Subcutaneous abdominal adipose tissue (tissue), 5 donors: ENCODE measurements around the gene NAA38.

Source experiments
- H3K27ac ChIP-seq: one replicate; pipeline ENCODE4 v1.7.0; 2013; ENCODE audit warnings: low read depth, mild to moderate bottlenecking, inconsistent platforms, low read length, moderate library complexity
- H3K27me3 ChIP-seq, 5 donors: one replicate each; pipeline ENCODE4 v1.7.0; 2013; ENCODE audit warnings: low read length in 5 of 5, inconsistent platforms in 1 of 5; ENCODE audit not compliant: control insufficient read depth in 5 of 5, insufficient read depth in 4 of 5
- H3K36me3 ChIP-seq, 5 donors: one replicate each; pipeline ENCODE4 v1.7.0; 2013; ENCODE audit warnings: low read length in 5 of 5; ENCODE audit not compliant: control insufficient read depth in 5 of 5, insufficient read depth in 5 of 5
- H3K4me1 ChIP-seq, 5 donors: one replicate each; pipeline ENCODE4 v1.7.0; 2013; ENCODE audit warnings: low read length in 5 of 5, mild to moderate bottlenecking in 3 of 5, moderate library complexity in 1 of 5; ENCODE audit not compliant: control insufficient read depth in 5 of 5, insufficient read depth in 5 of 5
- H3K4me3 ChIP-seq, 5 donors: one replicate each; pipeline ENCODE4 v1.7.0; 2013; ENCODE audit warnings: low read length in 5 of 5, low read depth in 1 of 5
- H3K9ac ChIP-seq, 5 donors: one replicate each; pipeline ENCODE4 v1.7.0; 2013; ENCODE audit warnings: low read length in 5 of 5, mild to moderate bottlenecking in 4 of 5, moderate library complexity in 3 of 5
- H3K9me3 ChIP-seq, 5 donors: one replicate each; pipeline ENCODE4 v1.7.0; 2013; ENCODE audit warnings: low read length in 5 of 5; ENCODE audit not compliant: control insufficient read depth in 5 of 5
- donor health status: healthy.
- donor health status: healthy.
- donor health status: healthy.
- donor health status: healthy.
- donor health status: healthy.

Gene NAA38

GRCh38 chr17:7862692-7863437 lies 5.5 kb upstream of the NAA38 start:
- peaks cover 0 to 4% (median 0%) of the 10 kb centered on the region in 5 donors for H3K9me3 ChIP-seq
- H3K36me3 ChIP-seq = peaks cover 0 to 15% (median 5%) of the 10 kb centered on the region in 5 donors
- no peak overlapping the region for H3K27ac ChIP-seq
- H3K9ac ChIP-seq = no peak overlapping the region
- no peaks in the 10 kb centered on the region for H3K27me3 ChIP-seq
- H3K4me3 ChIP-seq = no peak overlapping the region
- peaks cover 3 to 14% (median 13%) of the 10 kb centered on the region in 5 donors for H3K4me1 ChIP-seq

GRCh38 chr17:7859028-7859427 lies 1.7 kb upstream of the NAA38 start:
- peak overlapping the region in 1 of 5 donors; percentile 87 for H3K4me3 ChIP-seq

GRCh38 chr17:7858522-7858810 lies 1.1 kb upstream of the NAA38 start:
- Histone ChIP-seq H3K27me3 (no peaks in the 10 kb centered on the region), H3K4me1 (peaks cover 5 to 41% (median 34%) of the 10 kb centered on the region in 5 donors), H3K4me3 (peak overlapping the region; percentile 81 to 91 (median 87)), H3K36me3 (peaks cover 2 to 15% (median 9%) of the 10 kb centered on the region in 5 donors), H3K27ac (peak overlapping the region; percentile 96), H3K9me3 (no peaks in the 10 kb centered on the region), H3K9ac (peak overlapping the region in 4 of 5 donors; percentile 75 to 79 (median 76))

More at GRCh38 chr17:7859028-7859427, 1.7 kb upstream of the NAA38 start:
- Histone ChIP-seq H3K4me1 (peaks cover 5 to 41% (median 34%) of the 10 kb centered on the region in 5 donors), H3K27me3 (no peaks in the 10 kb centered on the region), H3K9ac (peak overlapping the region in 2 of 5 donors; percentile 75 to 79), H3K27ac (no peak overlapping the region), H3K36me3 (peaks cover 0 to 15% (median 9%) of the 10 kb centered on the region in 5 donors), H3K9me3 (no peaks in the 10 kb centered on the region)

- Histone ChIP-seq H3K4me1 (peaks cover 5 to 41% (median 34%) of the 10 kb centered on the region in 5 donors), H3K27ac (peak within 1 kb of the TSS; percentile 96), H3K27me3 (no peaks in the 10 kb centered on the region), H3K36me3 (peaks cover 2 to 18% (median 12%) of the 10 kb centered on the region in 5 donors), H3K4me3 (peak within 1 kb of the TSS; percentile 81 to 91 (median 87)), H3K9ac (peak within 1 kb of the TSS; percentile 68 to 79 (median 75)), H3K9me3 (no peaks in the 10 kb centered on the region)
These were observed 558 bp upstream of the NAA38 start, which contains the start of gene CYB5D1 for GRCh38 chr17:7857713-7858521. CYB5D1 (plus strand) TSS chr17:7858003; CDS start chr17:7858135, 132 bp downstream.

- Histone ChIP-seq H3K27ac (peak overlapping the region; percentile 96), H3K9me3 (no peaks in the 10 kb centered on the region), H3K27me3 (no peaks in the 10 kb centered on the region), H3K4me1 (peaks cover 5 to 53% (median 44%) of the 10 kb centered on the region in 5 donors), H3K9ac (peak overlapping the region in 4 of 5 donors; percentile 42 to 79 (median 76)), H3K4me3 (peak overlapping the region; percentile 81 to 91 (median 84)), H3K36me3 (peaks cover 0 to 30% (median 26%) of the 10 kb centered on the region in 5 donors)
These were observed 1.1 kb downstream of the NAA38 start for GRCh38 chr17:7856011-7856810.

GRCh38 chr17:7855660-7856010 lies 1.7 kb downstream of the NAA38 start:
- Histone ChIP-seq H3K4me1 (peaks cover 5 to 55% (median 44%) of the 10 kb centered on the region in 5 donors), H3K27me3 (no peaks in the 10 kb centered on the region), H3K9ac (peak overlapping the region in 2 of 5 donors; percentile 42 to 56), H3K9me3 (no peaks in the 10 kb centered on the region), H3K4me3 (peak overlapping the region in 4 of 5 donors; percentile 46 to 91 (median 86)), H3K27ac (peak overlapping the region; percentile 96), H3K36me3 (peaks cover 0 to 36% (median 32%) of the 10 kb centered on the region in 5 donors)

GRCh38 chr17:7854851-7855659 lies 2.3 kb downstream of the NAA38 start, which contains the start of gene TMEM88:
TMEM88 (plus strand) TSS chr17:7855066; CDS start chr17:7855075, 9 bp downstream.
- H3K27ac ChIP-seq = peak within 1 kb of the TSS; percentile 96
- H3K4me1 ChIP-seq = peaks cover 5 to 55% (median 44%) of the 10 kb centered on the region in 5 donors
- peak within 1 kb of the TSS; percentile 46 to 91 (median 84) for H3K4me3 ChIP-seq
- H3K9me3 ChIP-seq = no peaks in the 10 kb centered on the region
- no peaks in the 10 kb centered on the region for H3K27me3 ChIP-seq
- H3K9ac ChIP-seq = peak within 1 kb of the TSS in 3 of 5 donors; percentile 16 to 56 (median 42)
- H3K36me3 ChIP-seq = peaks cover 0 to 42% (median 36%) of the 10 kb centered on the region in 5 donors

GRCh38 chr17:7854078-7854777 lies 3.1 kb downstream of the NAA38 start:
- no peaks in the 10 kb centered on the region for H3K9me3 ChIP-seq
- peaks cover 0 to 49% (median 42%) of the 10 kb centered on the region in 5 donors for H3K36me3 ChIP-seq
- no peak overlapping the region for H3K27ac ChIP-seq
- H3K9ac ChIP-seq = no peak overlapping the region
- H3K27me3 ChIP-seq = no peaks in the 10 kb centered on the region
- H3K4me1 ChIP-seq = peaks cover 5 to 55% (median 44%) of the 10 kb centered on the region in 5 donors
- peak overlapping the region in 2 of 5 donors; percentile 23 to 84 for H3K4me3 ChIP-seq
